ENCODE measurements around the gene EML6. TPM values are rescaled to one million over a fixed set of nuclear protein-coding genes. Genes with fewer than 3 reads are reported as not detected.

Gene EML6
- total RNA-seq, 1 donor from 2014 or later: 8.1 TPM

- no peak for TF ChIP-seq CTCF (conservative IDR thresholded peaks at IDR 0.05)
- H3K27ac Mint-ChIP-seq (ENCODE audit: unreplicated experiment): no peak overlapping the region
- peak overlapping the region; percentile 24 for H3K4me3 Mint-ChIP-seq
- peaks cover 32% of the 10 kb centered on the region for H3K4me1 Mint-ChIP-seq
- no peak for DNase-seq (ENCODE audit: low read depth, low spot score)
- no peaks in the 10 kb centered on the region for H3K27me3 Mint-ChIP-seq (ENCODE audit: low read depth)
- H3K36me3 Mint-ChIP-seq (ENCODE audit: low read depth): peaks cover 42% of the 10 kb centered on the region
- H3K9me3 Mint-ChIP-seq: peaks cover 7% of the 10 kb centered on the region
These were observed 245.2 kb downstream of the EML6 start for GRCh38 chr2:54968561-54969218.

GRCh38 chr2:54969295-54969939 lies 246.0 kb downstream of the EML6 start:
- H3K27ac Mint-ChIP-seq (ENCODE audit: unreplicated experiment): no peak overlapping the region
- TF ChIP-seq CTCF (conservative IDR thresholded peaks at IDR 0.05): no peak
- peaks cover 7% of the 10 kb centered on the region for H3K9me3 Mint-ChIP-seq
- H3K27me3 Mint-ChIP-seq (ENCODE audit: low read depth): no peaks in the 10 kb centered on the region
- H3K4me3 Mint-ChIP-seq: no peak overlapping the region
- peaks cover 32% of the 10 kb centered on the region for H3K4me1 Mint-ChIP-seq
- no peak for DNase-seq (ENCODE audit: low read depth, low spot score)
- H3K36me3 Mint-ChIP-seq (ENCODE audit: low read depth): peaks cover 36% of the 10 kb centered on the region

GRCh38 chr2:54969940-54970338 lies 246.5 kb downstream of the EML6 start:
- Mint-ChIP-seq H3K27ac (ENCODE audit: unreplicated experiment) (no peak overlapping the region), H3K9me3 (peaks cover 7% of the 10 kb centered on the region), H3K36me3 (ENCODE audit: low read depth) (peaks cover 37% of the 10 kb centered on the region), H3K27me3 (ENCODE audit: low read depth) (no peaks in the 10 kb centered on the region), H3K4me1 (peaks cover 32% of the 10 kb centered on the region), H3K4me3 (no peak overlapping the region)
- no peak for TF ChIP-seq CTCF (conservative IDR thresholded peaks at IDR 0.05)
- no peak for DNase-seq (ENCODE audit: low read depth, low spot score)

- Mint-ChIP-seq H3K4me3 (no peak overlapping the region), H3K4me1 (peaks cover 7% of the 10 kb centered on the region), H3K36me3 (ENCODE audit: low read depth) (peaks cover 17% of the 10 kb centered on the region), H3K27me3 (ENCODE audit: low read depth) (no peaks in the 10 kb centered on the region), H3K27ac (ENCODE audit: unreplicated experiment) (no peak overlapping the region), H3K9me3 (no peaks in the 10 kb centered on the region)
- no peak for DNase-seq (ENCODE audit: low read depth, low spot score)
- no peak for TF ChIP-seq CTCF (conservative IDR thresholded peaks at IDR 0.05)
These were observed 251.7 kb downstream of the EML6 start for GRCh38 chr2:54975175-54975574.

- Mint-ChIP-seq H3K9me3 (no peaks in the 10 kb centered on the region), H3K4me3 (no peak overlapping the region), H3K27ac (ENCODE audit: unreplicated experiment) (no peak overlapping the region), H3K27me3 (ENCODE audit: low read depth) (no peaks in the 10 kb centered on the region), H3K4me1 (peaks cover 7% of the 10 kb centered on the region), H3K36me3 (ENCODE audit: low read depth) (peaks cover 16% of the 10 kb centered on the region)
- no peak for TF ChIP-seq CTCF (conservative IDR thresholded peaks at IDR 0.05)
- DNase-seq (ENCODE audit: low read depth, low spot score): no peak
These were observed 252.4 kb downstream of the EML6 start for GRCh38 chr2:54975598-54976492.
